ENCODE measurements around the gene TPD52L2.

Gene TPD52L2

GRCh38 chr20:63889241-63890200, 24.5 kb downstream of the TPD52L2 start:
- H3K9me3 ChIP-seq (ENCODE audit: control insufficient read depth in 1 of 2, low read length in 2 of 2) = no peaks in the 10 kb centered on the region
- peaks cover 58% of the 10 kb centered on the region in 2 donors for H3K4me1 ChIP-seq (ENCODE audit: control insufficient read depth in 1 of 2, insufficient read depth in 2 of 2, low read length in 2 of 2)
- no peak overlapping the region for H3K4me3 ChIP-seq (ENCODE audit: low read depth in 1 of 2, low read length in 2 of 2)
- peak overlapping the region; percentile 34 for H3K27ac ChIP-seq (ENCODE audit: low read depth, low read length)
- peak overlapping the region in 1 of 2 donors; percentile 47 for H3K9ac ChIP-seq (ENCODE audit: low read depth in 1 of 2, low read length in 2 of 2)
- H3K27me3 ChIP-seq (ENCODE audit: control insufficient read depth in 1 of 2, insufficient read depth in 2 of 2, low read length in 2 of 2) = no peaks in the 10 kb centered on the region
- peaks cover 34 to 52% of the 10 kb centered on the region in 2 donors for H3K36me3 ChIP-seq (ENCODE audit: control insufficient read depth in 1 of 2, insufficient read depth in 2 of 2, low read length in 2 of 2)

- Histone ChIP-seq H3K4me1 (ENCODE audit: control insufficient read depth in 1 of 2, insufficient read depth in 2 of 2, low read length in 2 of 2) (peaks cover 54 to 55% of the 10 kb centered on the region in 2 donors), H3K27ac (ENCODE audit: low read depth, low read length) (peak overlapping the region; percentile 34), H3K4me3 (ENCODE audit: low read depth in 1 of 2, low read length in 2 of 2) (no peak overlapping the region), H3K27me3 (ENCODE audit: control insufficient read depth in 1 of 2, insufficient read depth in 2 of 2, low read length in 2 of 2) (no peaks in the 10 kb centered on the region), H3K9ac (ENCODE audit: low read depth in 1 of 2, low read length in 2 of 2) (peak overlapping the region in 1 of 2 donors; percentile 38), H3K9me3 (ENCODE audit: control insufficient read depth in 1 of 2, low read length in 2 of 2) (no peaks in the 10 kb centered on the region), H3K36me3 (ENCODE audit: control insufficient read depth in 1 of 2, insufficient read depth in 2 of 2, low read length in 2 of 2) (peaks cover 31 to 46% of the 10 kb centered on the region in 2 donors)
These were observed 25.1 kb downstream of the TPD52L2 start for GRCh38 chr20:63890201-63890576.

- Histone ChIP-seq H3K27ac (ENCODE audit: low read depth, low read length) (peak overlapping the region; percentile 75), H3K27me3 (ENCODE audit: control insufficient read depth in 1 of 2, insufficient read depth in 2 of 2, low read length in 2 of 2) (no peaks in the 10 kb centered on the region), H3K4me3 (ENCODE audit: low read depth in 1 of 2, low read length in 2 of 2) (peak overlapping the region; percentile 13 to 49), H3K4me1 (ENCODE audit: control insufficient read depth in 1 of 2, insufficient read depth in 2 of 2, low read length in 2 of 2) (peaks cover 50 to 51% of the 10 kb centered on the region in 2 donors), H3K9ac (ENCODE audit: low read depth in 1 of 2, low read length in 2 of 2) (peak overlapping the region; percentile 38 to 44), H3K9me3 (ENCODE audit: control insufficient read depth in 1 of 2, low read length in 2 of 2) (no peaks in the 10 kb centered on the region), H3K36me3 (ENCODE audit: control insufficient read depth in 1 of 2, insufficient read depth in 2 of 2, low read length in 2 of 2) (peaks cover 27 to 42% of the 10 kb centered on the region in 2 donors)
These were observed 25.5 kb downstream of the TPD52L2 start for GRCh38 chr20:63890616-63891015.

GRCh38 chr20:63891061-63892002, 26.3 kb downstream of the TPD52L2 start:
- Histone ChIP-seq H3K27ac (ENCODE audit: low read depth, low read length) (peak overlapping the region; percentile 75), H3K36me3 (ENCODE audit: control insufficient read depth in 1 of 2, insufficient read depth in 2 of 2, low read length in 2 of 2) (peaks cover 23 to 37% of the 10 kb centered on the region in 2 donors), H3K9me3 (ENCODE audit: control insufficient read depth in 1 of 2, low read length in 2 of 2) (no peaks in the 10 kb centered on the region), H3K4me3 (ENCODE audit: low read depth in 1 of 2, low read length in 2 of 2) (peak overlapping the region; percentile 28 to 49), H3K9ac (ENCODE audit: low read depth in 1 of 2, low read length in 2 of 2) (peak overlapping the region; percentile 38 to 44), H3K27me3 (ENCODE audit: control insufficient read depth in 1 of 2, insufficient read depth in 2 of 2, low read length in 2 of 2) (no peaks in the 10 kb centered on the region), H3K4me1 (ENCODE audit: control insufficient read depth in 1 of 2, insufficient read depth in 2 of 2, low read length in 2 of 2) (peaks cover 50 to 53% of the 10 kb centered on the region in 2 donors)

- Histone ChIP-seq H3K27me3 (ENCODE audit: control insufficient read depth in 1 of 2, insufficient read depth in 2 of 2, low read length in 2 of 2) (no peaks in the 10 kb centered on the region), H3K9ac (ENCODE audit: low read depth in 1 of 2, low read length in 2 of 2) (no peak overlapping the region)
These were observed 27.3 kb downstream of the TPD52L2 start for GRCh38 chr20:63892402-63892801.

GRCh38 chr20:63893999-63894357, 28.9 kb downstream of the TPD52L2 start:
- Histone ChIP-seq H3K4me3 (ENCODE audit: low read depth in 1 of 2, low read length in 2 of 2) (peak overlapping the region; percentile 70 to 76), H3K9ac (ENCODE audit: low read depth in 1 of 2, low read length in 2 of 2) (peak overlapping the region; percentile 31 to 68), H3K4me1 (ENCODE audit: control insufficient read depth in 1 of 2, insufficient read depth in 2 of 2, low read length in 2 of 2) (peaks cover 59 to 69% of the 10 kb centered on the region in 2 donors), H3K27me3 (ENCODE audit: control insufficient read depth in 1 of 2, insufficient read depth in 2 of 2, low read length in 2 of 2) (no peaks in the 10 kb centered on the region), H3K27ac (ENCODE audit: low read depth, low read length) (no peak overlapping the region), H3K36me3 (ENCODE audit: control insufficient read depth in 1 of 2, insufficient read depth in 2 of 2, low read length in 2 of 2) (peaks cover 9 to 23% of the 10 kb centered on the region in 2 donors), H3K9me3 (ENCODE audit: control insufficient read depth in 1 of 2, low read length in 2 of 2) (no peaks in the 10 kb centered on the region)

More at GRCh38 chr20:63892402-63892801, 27.3 kb downstream of the TPD52L2 start:
- Histone ChIP-seq H3K36me3 (ENCODE audit: control insufficient read depth in 1 of 2, insufficient read depth in 2 of 2, low read length in 2 of 2) (peaks cover 15 to 29% of the 10 kb centered on the region in 2 donors), H3K27ac (ENCODE audit: low read depth, low read length) (no peak overlapping the region), H3K9me3 (ENCODE audit: control insufficient read depth in 1 of 2, low read length in 2 of 2) (no peaks in the 10 kb centered on the region), H3K4me3 (ENCODE audit: low read depth in 1 of 2, low read length in 2 of 2) (no peak overlapping the region), H3K4me1 (ENCODE audit: control insufficient read depth in 1 of 2, insufficient read depth in 2 of 2, low read length in 2 of 2) (peaks cover 56 to 63% of the 10 kb centered on the region in 2 donors)

GRCh38 chr20:63894358-63895201, 29.5 kb downstream of the TPD52L2 start, which contains the start of gene DNAJC5:
Gene DNAJC5 (plus strand): TSS chr20:63895126. CDS start chr20:63928346, 33,220 bp downstream.
- peak within 1 kb of the TSS; percentile 70 for H3K27ac ChIP-seq (ENCODE audit: low read depth, low read length)
- H3K9ac ChIP-seq (ENCODE audit: low read depth in 1 of 2, low read length in 2 of 2) = peak within 1 kb of the TSS; percentile 71 to 74
- H3K4me1 ChIP-seq (ENCODE audit: control insufficient read depth in 1 of 2, insufficient read depth in 2 of 2, low read length in 2 of 2) = peaks cover 58 to 63% of the 10 kb centered on the region in 2 donors
- peak within 1 kb of the TSS; percentile 73 to 76 for H3K4me3 ChIP-seq (ENCODE audit: low read depth in 1 of 2, low read length in 2 of 2)
- no peaks in the 10 kb centered on the region for H3K9me3 ChIP-seq (ENCODE audit: control insufficient read depth in 1 of 2, low read length in 2 of 2)
- no peaks in the 10 kb centered on the region for H3K27me3 ChIP-seq (ENCODE audit: control insufficient read depth in 1 of 2, insufficient read depth in 2 of 2, low read length in 2 of 2)
- H3K36me3 ChIP-seq (ENCODE audit: control insufficient read depth in 1 of 2, insufficient read depth in 2 of 2, low read length in 2 of 2) = peaks cover 9 to 18% of the 10 kb centered on the region in 2 donors

GRCh38 chr20:63895202-63895951, 30.3 kb downstream of the TPD52L2 start:
- H3K27me3 ChIP-seq (ENCODE audit: control insufficient read depth in 1 of 2, insufficient read depth in 2 of 2, low read length in 2 of 2) = no peaks in the 10 kb centered on the region
- H3K27ac ChIP-seq (ENCODE audit: low read depth, low read length) = peak overlapping the region; percentile 70
- H3K36me3 ChIP-seq (ENCODE audit: control insufficient read depth in 1 of 2, insufficient read depth in 2 of 2, low read length in 2 of 2) = peaks cover 5 to 12% of the 10 kb centered on the region in 2 donors
- H3K9ac ChIP-seq (ENCODE audit: low read depth in 1 of 2, low read length in 2 of 2) = peak overlapping the region; percentile 71 to 74
- H3K4me3 ChIP-seq (ENCODE audit: low read depth in 1 of 2, low read length in 2 of 2) = peak overlapping the region; percentile 67 to 73
- H3K4me1 ChIP-seq (ENCODE audit: control insufficient read depth in 1 of 2, insufficient read depth in 2 of 2, low read length in 2 of 2) = peaks cover 54 to 59% of the 10 kb centered on the region in 2 donors
- H3K9me3 ChIP-seq (ENCODE audit: control insufficient read depth in 1 of 2, low read length in 2 of 2) = no peaks in the 10 kb centered on the region

GRCh38 chr20:63895952-63896263, 30.8 kb downstream of the TPD52L2 start:
- H3K36me3 ChIP-seq (ENCODE audit: control insufficient read depth in 1 of 2, insufficient read depth in 2 of 2, low read length in 2 of 2) = peaks cover 2 to 6% of the 10 kb centered on the region in 2 donors
- H3K27me3 ChIP-seq (ENCODE audit: control insufficient read depth in 1 of 2, insufficient read depth in 2 of 2, low read length in 2 of 2) = no peaks in the 10 kb centered on the region
- peak overlapping the region; percentile 70 for H3K27ac ChIP-seq (ENCODE audit: low read depth, low read length)
- peaks cover 53 to 55% of the 10 kb centered on the region in 2 donors for H3K4me1 ChIP-seq (ENCODE audit: control insufficient read depth in 1 of 2, insufficient read depth in 2 of 2, low read length in 2 of 2)
- H3K9ac ChIP-seq (ENCODE audit: low read depth in 1 of 2, low read length in 2 of 2) = peak overlapping the region; percentile 71 to 74
- peak overlapping the region; percentile 67 to 73 for H3K4me3 ChIP-seq (ENCODE audit: low read depth in 1 of 2, low read length in 2 of 2)
- no peaks in the 10 kb centered on the region for H3K9me3 ChIP-seq (ENCODE audit: control insufficient read depth in 1 of 2, low read length in 2 of 2)
